ENCODE data around the gene CHRNA10. TPM values are rescaled to one million over a fixed set of nuclear protein-coding genes. Genes with fewer than 3 reads are reported as not detected.

The CHRNA10 gene
- total RNA-seq, 4 donors from 2014 or later: 0.38 to 1.1 (median 1.1) TPM; not detected in 1

- H3K9me3 ChIP-seq: no peaks in the 10 kb centered on the region
- no peak overlapping the region for H3K27ac ChIP-seq
- H3K4me1 ChIP-seq: no peaks in the 10 kb centered on the region
- H3K27me3 ChIP-seq: no peaks in the 10 kb centered on the region
- peaks cover 17 to 100% (median 44%) of the 10 kb centered on the region in 3 donors for H3K36me3 ChIP-seq
- TF ChIP-seq POLR2A (IDR thresholded peaks at IDR 0.05) (no peak), CTCF (IDR thresholded peaks at IDR 0.05) (no peak)
- intact Hi-C loops (cut with DNase I): no loop called here
- no peak for DNase-seq
- H3K4me3 ChIP-seq: no peak overlapping the region
- 58 to 60% methylated on average over 2 of the region's 2 CpGs for WGBS, 2 donors
Measured at GRCh38 chr11:3684819-3685172, 13.6 kb upstream of the CHRNA10 start.

GRCh38 chr11:3684129-3684818 lies 13.1 kb upstream of the CHRNA10 start:
- Histone ChIP-seq H3K9me3 (no peaks in the 10 kb centered on the region), H3K4me1 (no peaks in the 10 kb centered on the region), H3K27ac (no peak overlapping the region), H3K27me3 (no peaks in the 10 kb centered on the region), H3K36me3 (peaks cover 18 to 100% (median 49%) of the 10 kb centered on the region in 3 donors), H3K4me3 (no peak overlapping the region)
- TF ChIP-seq POLR2A (IDR thresholded peaks at IDR 0.05): no peak
- TF ChIP-seq CTCF (IDR thresholded peaks at IDR 0.05): no peak
- intact Hi-C loops (cut with DNase I): no loop called here
- WGBS, 2 donors: 86 to 90% methylated on average over 12 of the region's 12 CpGs
- DNase-seq: no peak

GRCh38 chr11:3683039-3683438 lies 11.9 kb upstream of the CHRNA10 start:
- Histone ChIP-seq H3K9me3 (no peaks in the 10 kb centered on the region), H3K27ac (no peak overlapping the region), H3K4me1 (no peaks in the 10 kb centered on the region), H3K4me3 (no peak overlapping the region), H3K27me3 (no peaks in the 10 kb centered on the region), H3K36me3 (peaks cover 25 to 100% (median 60%) of the 10 kb centered on the region in 3 donors)
- TF ChIP-seq POLR2A (IDR thresholded peaks at IDR 0.05) (no peak), CTCF (IDR thresholded peaks at IDR 0.05) (no peak)
- WGBS, 2 donors: 92 to 94% methylated on average over 7 to 9 of the region's 9 CpGs
- intact Hi-C loops (cut with DNase I): no loop called here
- DNase-seq: no peak

GRCh38 chr11:3679077-3679476 lies 7.9 kb upstream of the CHRNA10 start:
- no peaks in the 10 kb centered on the region for H3K4me1 ChIP-seq
- TF ChIP-seq POLR2A (IDR thresholded peaks at IDR 0.05): no peak
- TF ChIP-seq CTCF (IDR thresholded peaks at IDR 0.05): no peak
- no peak overlapping the region for H3K4me3 ChIP-seq
- H3K27ac ChIP-seq: no peak overlapping the region
- no peaks in the 10 kb centered on the region for H3K9me3 ChIP-seq
- DNase-seq: no peak
- intact Hi-C loops (cut with DNase I): no loop called here
- H3K36me3 ChIP-seq: peaks cover 35 to 100% (median 63%) of the 10 kb centered on the region in 3 donors
- no peaks in the 10 kb centered on the region for H3K27me3 ChIP-seq
- 92 to 96% methylated on average over 3 of the region's 3 CpGs for WGBS, 2 donors

GRCh38 chr11:3675971-3676370 lies 4.8 kb upstream of the CHRNA10 start:
- no peak for DNase-seq
- Histone ChIP-seq H3K36me3 (peaks cover 31 to 100% (median 54%) of the 10 kb centered on the region in 3 donors), H3K27me3 (no peaks in the 10 kb centered on the region), H3K4me3 (no peak overlapping the region), H3K27ac (no peak overlapping the region), H3K4me1 (no peaks in the 10 kb centered on the region), H3K9me3 (no peaks in the 10 kb centered on the region)
- TF ChIP-seq POLR2A (IDR thresholded peaks at IDR 0.05) (no peak), CTCF (IDR thresholded peaks at IDR 0.05) (no peak)
- intact Hi-C loops (cut with DNase I): no loop called here
- WGBS, 2 donors: 95 to 97% methylated on average over 9 to 11 of the region's 11 CpGs

Measured in esophagus squamous epithelium (tissue), 5 donors.